Dendritic cell treated with granulocyte-macrophage colony-stimulating factor and Interleukin-4, amounts not matched to agents 40 ng/mL and 50 ng/mL, for 4 days (primary cell): ENCODE data around the gene GPR39.

ENCODE experiments used
- H3K27ac Mint-ChIP-seq: one replicate; pipeline ENCODE4 v1.8.0; 2022; ENCODE audit warnings: mild to moderate bottlenecking, mixed read lengths
- H3K27me3 Mint-ChIP-seq: one replicate; pipeline ENCODE4 v1.8.0; 2022; ENCODE audit warnings: mild to moderate bottlenecking, mixed read lengths
- H3K36me3 Mint-ChIP-seq: one replicate; pipeline ENCODE4 v1.8.0; 2022; ENCODE audit warnings: low read depth, mixed read lengths
- H3K4me1 Mint-ChIP-seq: one replicate; pipeline ENCODE4 v1.8.0; 2022; ENCODE audit warnings: low read depth, mixed read lengths
- H3K4me3 Mint-ChIP-seq: one replicate; pipeline ENCODE4 v1.8.0; 2022; ENCODE audit warnings: mild to moderate bottlenecking, moderate library complexity, mixed read lengths
- H3K9me3 Mint-ChIP-seq: one replicate; pipeline ENCODE4 v1.8.0; 2022; ENCODE audit warnings: mixed read lengths
- intact Hi-C: fragments of 100-400 bp; cut with micrococcal nuclease; formaldehyde crosslinking; loops from one replicate; pipeline ENCODE4 v1.15.0; 2022

The GPR39 gene

GRCh38 chr2:132607426-132608090, 191.0 kb downstream of the GPR39 start:
- Mint-ChIP-seq H3K4me3 (no peak overlapping the region), H3K27ac (no peak overlapping the region), H3K36me3 (no peaks in the 10 kb centered on the region), H3K27me3 (peaks cover 15% of the 10 kb centered on the region), H3K4me1 (no peaks in the 10 kb centered on the region), H3K9me3 (no peaks in the 10 kb centered on the region)
- intact Hi-C loops: no loop called here

GRCh38 chr2:132608311-132608710, 191.7 kb downstream of the GPR39 start:
- H3K9me3 Mint-ChIP-seq: no peaks in the 10 kb centered on the region
- no peaks in the 10 kb centered on the region for H3K36me3 Mint-ChIP-seq
- H3K27ac Mint-ChIP-seq: no peak overlapping the region
- H3K4me3 Mint-ChIP-seq: no peak overlapping the region
- H3K27me3 Mint-ChIP-seq: peaks cover 11% of the 10 kb centered on the region
- no peaks in the 10 kb centered on the region for H3K4me1 Mint-ChIP-seq
- intact Hi-C loops: no loop called here

GRCh38 chr2:132609101-132609890, 192.7 kb downstream of the GPR39 start:
- Mint-ChIP-seq H3K4me3 (no peak overlapping the region), H3K4me1 (no peaks in the 10 kb centered on the region), H3K36me3 (no peaks in the 10 kb centered on the region), H3K27ac (no peak overlapping the region), H3K27me3 (peaks cover 12% of the 10 kb centered on the region), H3K9me3 (no peaks in the 10 kb centered on the region)
- intact Hi-C loops: no loop called here

- H3K9me3 Mint-ChIP-seq: no peaks in the 10 kb centered on the region
- H3K27ac Mint-ChIP-seq: no peak overlapping the region
- no peak overlapping the region for H3K4me3 Mint-ChIP-seq
- H3K4me1 Mint-ChIP-seq: no peaks in the 10 kb centered on the region
- intact Hi-C loops: no loop called here
- H3K27me3 Mint-ChIP-seq: peaks cover 6% of the 10 kb centered on the region
- no peaks in the 10 kb centered on the region for H3K36me3 Mint-ChIP-seq
Measured at GRCh38 chr2:132611719-132612118, 195.1 kb downstream of the GPR39 start.

GRCh38 chr2:132615329-132616085, 198.9 kb downstream of the GPR39 start:
- Mint-ChIP-seq H3K4me1 (peaks cover 14% of the 10 kb centered on the region), H3K4me3 (no peak overlapping the region), H3K36me3 (no peaks in the 10 kb centered on the region), H3K9me3 (no peaks in the 10 kb centered on the region), H3K27ac (no peak overlapping the region), H3K27me3 (peaks cover 6% of the 10 kb centered on the region)
- intact Hi-C loops: no loop called here

- Mint-ChIP-seq H3K27ac (no peak overlapping the region), H3K4me3 (no peak overlapping the region), H3K36me3 (no peaks in the 10 kb centered on the region), H3K4me1 (peaks cover 15% of the 10 kb centered on the region), H3K9me3 (no peaks in the 10 kb centered on the region), H3K27me3 (peaks cover 3% of the 10 kb centered on the region)
- intact Hi-C loops: no loop called here
Measured at GRCh38 chr2:132617989-132618388, 201.4 kb downstream of the GPR39 start.

GRCh38 chr2:132618734-132619133, 202.1 kb downstream of the GPR39 start:
- intact Hi-C loops: no loop called here
- Mint-ChIP-seq H3K4me3 (no peak overlapping the region), H3K36me3 (no peaks in the 10 kb centered on the region), H3K9me3 (no peaks in the 10 kb centered on the region), H3K27me3 (peaks cover 3% of the 10 kb centered on the region), H3K27ac (no peak overlapping the region), H3K4me1 (peaks cover 22% of the 10 kb centered on the region)

- Mint-ChIP-seq H3K27me3 (no peaks in the 10 kb centered on the region), H3K27ac (no peak overlapping the region), H3K36me3 (no peaks in the 10 kb centered on the region), H3K4me3 (no peak overlapping the region), H3K9me3 (no peaks in the 10 kb centered on the region), H3K4me1 (peaks cover 32% of the 10 kb centered on the region)
- intact Hi-C loops: no loop called here
Measured at GRCh38 chr2:132620115-132620514, 203.5 kb downstream of the GPR39 start.

- H3K4me3 Mint-ChIP-seq: no peak overlapping the region
- H3K27me3 Mint-ChIP-seq: no peaks in the 10 kb centered on the region
Measured at GRCh38 chr2:132621131-132621875, 204.7 kb downstream of the GPR39 start.

GRCh38 chr2:132623096-132623839, 206.7 kb downstream of the GPR39 start:
- peak overlapping the region; percentile 55 for H3K27ac Mint-ChIP-seq
- intact Hi-C loops: no loop called here
- no peaks in the 10 kb centered on the region for H3K27me3 Mint-ChIP-seq
- H3K9me3 Mint-ChIP-seq: no peaks in the 10 kb centered on the region
- peak overlapping the region; percentile 1 for H3K4me3 Mint-ChIP-seq
- H3K4me1 Mint-ChIP-seq: peaks cover 32% of the 10 kb centered on the region
- H3K36me3 Mint-ChIP-seq: no peaks in the 10 kb centered on the region

More at GRCh38 chr2:132621131-132621875, 204.7 kb downstream of the GPR39 start:
- Mint-ChIP-seq H3K4me1 (peaks cover 32% of the 10 kb centered on the region), H3K36me3 (no peaks in the 10 kb centered on the region), H3K9me3 (no peaks in the 10 kb centered on the region), H3K27ac (no peak overlapping the region)
- intact Hi-C loops: no loop called here

GRCh38 chr2:132627536-132627935, 210.9 kb downstream of the GPR39 start:
- H3K27ac Mint-ChIP-seq: no peak overlapping the region
- H3K4me1 Mint-ChIP-seq: peaks cover 18% of the 10 kb centered on the region
- no peaks in the 10 kb centered on the region for H3K9me3 Mint-ChIP-seq
- H3K36me3 Mint-ChIP-seq: no peaks in the 10 kb centered on the region
- no peaks in the 10 kb centered on the region for H3K27me3 Mint-ChIP-seq
- H3K4me3 Mint-ChIP-seq: no peak overlapping the region
- intact Hi-C loops: no loop called here

GRCh38 chr2:132632000-132632649, 215.5 kb downstream of the GPR39 start:
- Mint-ChIP-seq H3K27me3 (no peaks in the 10 kb centered on the region), H3K36me3 (no peaks in the 10 kb centered on the region), H3K27ac (no peak overlapping the region), H3K9me3 (peaks cover 10% of the 10 kb centered on the region), H3K4me3 (no peak overlapping the region), H3K4me1 (peaks cover 5% of the 10 kb centered on the region)
- intact Hi-C loops: no loop called here

GRCh38 chr2:132633635-132634034, 217.0 kb downstream of the GPR39 start:
- Mint-ChIP-seq H3K27me3 (no peaks in the 10 kb centered on the region), H3K4me1 (peaks cover 5% of the 10 kb centered on the region), H3K4me3 (no peak overlapping the region), H3K36me3 (no peaks in the 10 kb centered on the region), H3K9me3 (peaks cover 10% of the 10 kb centered on the region), H3K27ac (no peak overlapping the region)
- intact Hi-C loops: no loop called here
